H1 (cell line): ENCODE results near the gene LMBR1. TPM values are rescaled to one million over a fixed set of nuclear protein-coding genes. Genes with fewer than 3 reads are reported as not detected.

Experiments
- CHD2 ChIP-seq: IDR thresholded peaks from 2 replicates; pipeline ENCODE4 v1.6.1; 2012; ENCODE audit warnings: low read length, improper control_type of control experiment
- JUN ChIP-seq: IDR thresholded peaks from 2 replicates; pipeline ENCODE4 v1.6.1; 2011; ENCODE audit warnings: low read depth, mild to moderate bottlenecking, improper control_type of control experiment, low read length
- POLR2A ChIP-seq, 2 experiments: IDR thresholded peaks; 1 replicate in 1 of 2; 2 replicates in 1 of 2; pipeline ENCODE4 v1.6.1; 2011; ENCODE audit warnings: low read depth in 2 of 2, low read length in 2 of 2, mild to moderate bottlenecking in 2 of 2; ENCODE audit errors: control extremely low read depth in 1 of 2
- polyA plus RNA-seq, 7 experiments: library from polyadenylated mRNA; depleted of rRNA in 3 of 7; stranded (reverse) in 5 of 7; unstranded in 2 of 7; fragments of >200 nt in 5 of 7; fragments of 200-250 nt in 2 of 7; gene quantifications; 1 replicate in 5 of 7; 2 replicates in 1 of 7; 4 replicates in 1 of 7; pipeline versions ENCODE4 v1.2.1 to v1.2.3, GENCODE V29; 2011 to 2013; ENCODE audit warnings: missing spikeins in 2 of 7, mixed read lengths in 2 of 7
- total RNA-seq: library from RNA; stranded (reverse); fragmentation: NEBNext Ultra II Directional; extraction: Animal tissue kit (Norgen Biotek cat#: 25700); gene quantifications from 2 replicates; pipeline ENCODE4 v1.2.1, GENCODE V29; 2021
- TF ChIP-seq, protein P1 (sequence below), 3 experiments: IDR thresholded peaks; 1 replicate in 2 of 3; 2 replicates in 1 of 3; pipeline versions ENCODE4 v1.5.1 to v1.6.1; 2011; ENCODE audit warnings: low read length in 3 of 3, mild to moderate bottlenecking in 3 of 3, inconsistent platforms in 2 of 3, low read depth in 1 of 3, moderate library complexity in 1 of 3; ENCODE audit not compliant: insufficient read depth in 1 of 3; ENCODE audit errors: control extremely low read depth in 1 of 3

The LMBR1 gene
- total and polyA plus RNA-seq, 2 of the 8 experiments (the other 6 are each of a cell fraction or from before 2014, with no cell fraction given) = 15.1 to 70.4 TPM

DNA sequence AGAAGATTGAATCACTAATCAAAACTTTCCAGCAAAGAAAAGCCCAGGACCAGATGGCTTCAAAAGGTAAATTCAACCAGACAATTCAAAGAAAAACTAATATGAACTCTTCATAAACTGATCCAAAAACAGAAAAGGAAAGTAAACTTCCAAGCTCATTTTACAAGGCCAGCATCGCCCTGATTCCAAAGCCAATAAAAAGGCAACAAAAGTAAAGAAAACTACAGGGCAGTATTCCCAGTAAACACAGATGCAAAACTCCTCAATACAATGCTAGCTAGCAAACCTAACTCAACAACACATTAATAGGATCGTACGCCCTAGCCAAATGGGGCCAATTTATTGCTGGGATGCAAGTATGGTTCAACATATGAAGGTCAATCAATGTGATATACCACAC is 199.4 kb downstream of the LMBR1 start (continued):
- TF ChIP-seq CHD2 (no peak), JUN (no peak), POLR2A (IDR thresholded peaks at IDR 0.05; ENCODE audit: control extremely low read depth in 1 of 2, low read depth in 2 of 2, low read length in 2 of 2) (no peak)
- TF ChIP-seq, protein P1, sequence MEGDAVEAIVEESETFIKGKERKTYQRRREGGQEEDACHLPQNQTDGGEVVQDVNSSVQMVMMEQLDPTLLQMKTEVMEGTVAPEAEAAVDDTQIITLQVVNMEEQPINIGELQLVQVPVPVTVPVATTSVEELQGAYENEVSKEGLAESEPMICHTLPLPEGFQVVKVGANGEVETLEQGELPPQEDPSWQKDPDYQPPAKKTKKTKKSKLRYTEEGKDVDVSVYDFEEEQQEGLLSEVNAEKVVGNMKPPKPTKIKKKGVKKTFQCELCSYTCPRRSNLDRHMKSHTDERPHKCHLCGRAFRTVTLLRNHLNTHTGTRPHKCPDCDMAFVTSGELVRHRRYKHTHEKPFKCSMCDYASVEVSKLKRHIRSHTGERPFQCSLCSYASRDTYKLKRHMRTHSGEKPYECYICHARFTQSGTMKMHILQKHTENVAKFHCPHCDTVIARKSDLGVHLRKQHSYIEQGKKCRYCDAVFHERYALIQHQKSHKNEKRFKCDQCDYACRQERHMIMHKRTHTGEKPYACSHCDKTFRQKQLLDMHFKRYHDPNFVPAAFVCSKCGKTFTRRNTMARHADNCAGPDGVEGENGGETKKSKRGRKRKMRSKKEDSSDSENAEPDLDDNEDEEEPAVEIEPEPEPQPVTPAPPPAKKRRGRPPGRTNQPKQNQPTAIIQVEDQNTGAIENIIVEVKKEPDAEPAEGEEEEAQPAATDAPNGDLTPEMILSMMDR (IDR thresholded peaks at IDR 0.05; ENCODE audit: control extremely low read depth in 1 of 3, insufficient read depth in 1 of 3, low read depth in 1 of 3, low read length in 3 of 3) = no peak
